ENCODE measurements around the gene PICALM. TPM values are rescaled to one million over a fixed set of nuclear protein-coding genes. Genes with fewer than 3 reads are reported as not detected.

Gene PICALM
- total and polyA plus RNA-seq, 10 of the 15 experiments (the other 5 are each of a cell fraction or from before 2014, with no cell fraction given): 4.3 to 150 (median 41.8) TPM

DNA sequence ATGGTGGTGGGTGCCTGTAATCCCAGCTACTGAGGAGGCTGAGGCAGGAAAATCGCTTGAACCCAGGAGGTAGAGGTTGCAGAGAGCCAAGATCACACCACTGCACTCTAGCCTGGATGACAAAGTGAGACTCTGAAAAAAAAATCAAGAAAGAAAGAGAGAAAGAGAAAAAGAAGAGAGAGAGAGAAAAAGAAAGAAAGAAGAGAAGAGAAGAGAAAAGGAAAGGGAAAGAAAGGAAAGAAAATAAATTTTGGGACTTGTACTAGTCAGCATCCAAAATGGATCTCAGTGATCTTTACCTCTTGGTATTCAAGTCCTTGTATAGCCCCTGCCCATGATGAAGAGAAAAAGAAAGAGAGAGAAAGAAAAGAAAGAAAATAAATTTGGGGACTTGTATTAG lies 22.2 kb upstream of the PICALM start:
- Histone ChIP-seq H3K9me3 (replicated peaks; ENCODE audit: control insufficient read depth, insufficient read depth, low read length) (no peaks in the 10 kb centered on the region), H3K9ac (ENCODE audit: control insufficient read depth, insufficient read depth, low read length) (no peak overlapping the region), H3K79me2 (ENCODE audit: control insufficient read depth, insufficient read depth, low read length) (no peaks in the 10 kb centered on the region), H3K4me2 (ENCODE audit: control insufficient read depth, insufficient read depth) (no peak overlapping the region), H3K27me3 (replicated peaks in 1 of 2; ENCODE audit: control insufficient read depth in 2 of 2, insufficient read depth in 2 of 2, low read length in 1 of 2) (no peaks in the 10 kb centered on the region), H3K36me3 (ENCODE audit: control insufficient read depth in 2 of 2, insufficient read depth in 2 of 2, low read length in 1 of 2) (no peaks in the 10 kb centered on the region), H3K27ac (ENCODE audit: control insufficient read depth, insufficient read depth) (no peak overlapping the region), H3K4me3 (no peak overlapping the region), H3K4me1 (ENCODE audit: control insufficient read depth, insufficient read depth, low read length) (no peaks in the 10 kb centered on the region), H2AFZ (ENCODE audit: control insufficient read depth, low read depth, low read length) (no peak overlapping the region), H4K20me1 (ENCODE audit: control insufficient read depth, insufficient read depth) (no peaks in the 10 kb centered on the region)
- no TSS peak for BruUV-seq (replicated peaks)
- no peak for ATAC-seq
- DNase-seq (ENCODE audit: low read depth, low spot score): no peak
- TF ChIP-seq SPI1 (IDR thresholded peaks at IDR 0.05; ENCODE audit: borderline replicate concordance, insufficient read depth, low read depth, low read length): no peak
- no peak for TF ChIP-seq TAF1 (IDR thresholded peaks at IDR 0.05; ENCODE audit: borderline replicate concordance, low read depth, low read length)
- no peak for TF ChIP-seq KDM1A (IDR thresholded peaks at IDR 0.05; ENCODE audit: borderline replicate concordance)
- TF ChIP-seq DPF2 (IDR thresholded peaks at IDR 0.05): no peak
- TF ChIP-seq NRF1 (conservative IDR thresholded peaks at IDR 0.05; ENCODE audit: low read depth, low read length): no peak
- no peak for TF ChIP-seq RAD51 (IDR thresholded peaks at IDR 0.05)
- TF ChIP-seq, protein P1, sequence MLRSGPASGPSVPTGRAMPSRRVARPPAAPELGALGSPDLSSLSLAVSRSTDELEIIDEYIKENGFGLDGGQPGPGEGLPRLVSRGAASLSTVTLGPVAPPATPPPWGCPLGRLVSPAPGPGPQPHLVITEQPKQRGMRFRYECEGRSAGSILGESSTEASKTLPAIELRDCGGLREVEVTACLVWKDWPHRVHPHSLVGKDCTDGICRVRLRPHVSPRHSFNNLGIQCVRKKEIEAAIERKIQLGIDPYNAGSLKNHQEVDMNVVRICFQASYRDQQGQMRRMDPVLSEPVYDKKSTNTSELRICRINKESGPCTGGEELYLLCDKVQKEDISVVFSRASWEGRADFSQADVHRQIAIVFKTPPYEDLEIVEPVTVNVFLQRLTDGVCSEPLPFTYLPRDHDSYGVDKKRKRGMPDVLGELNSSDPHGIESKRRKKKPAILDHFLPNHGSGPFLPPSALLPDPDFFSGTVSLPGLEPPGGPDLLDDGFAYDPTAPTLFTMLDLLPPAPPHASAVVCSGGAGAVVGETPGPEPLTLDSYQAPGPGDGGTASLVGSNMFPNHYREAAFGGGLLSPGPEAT (IDR thresholded peaks at IDR 0.05; ENCODE audit: low read depth): no peak
- no peak for TF ChIP-seq ATF7 (IDR thresholded peaks at IDR 0.05; ENCODE audit: low read depth)
- TF ChIP-seq, protein P2, sequence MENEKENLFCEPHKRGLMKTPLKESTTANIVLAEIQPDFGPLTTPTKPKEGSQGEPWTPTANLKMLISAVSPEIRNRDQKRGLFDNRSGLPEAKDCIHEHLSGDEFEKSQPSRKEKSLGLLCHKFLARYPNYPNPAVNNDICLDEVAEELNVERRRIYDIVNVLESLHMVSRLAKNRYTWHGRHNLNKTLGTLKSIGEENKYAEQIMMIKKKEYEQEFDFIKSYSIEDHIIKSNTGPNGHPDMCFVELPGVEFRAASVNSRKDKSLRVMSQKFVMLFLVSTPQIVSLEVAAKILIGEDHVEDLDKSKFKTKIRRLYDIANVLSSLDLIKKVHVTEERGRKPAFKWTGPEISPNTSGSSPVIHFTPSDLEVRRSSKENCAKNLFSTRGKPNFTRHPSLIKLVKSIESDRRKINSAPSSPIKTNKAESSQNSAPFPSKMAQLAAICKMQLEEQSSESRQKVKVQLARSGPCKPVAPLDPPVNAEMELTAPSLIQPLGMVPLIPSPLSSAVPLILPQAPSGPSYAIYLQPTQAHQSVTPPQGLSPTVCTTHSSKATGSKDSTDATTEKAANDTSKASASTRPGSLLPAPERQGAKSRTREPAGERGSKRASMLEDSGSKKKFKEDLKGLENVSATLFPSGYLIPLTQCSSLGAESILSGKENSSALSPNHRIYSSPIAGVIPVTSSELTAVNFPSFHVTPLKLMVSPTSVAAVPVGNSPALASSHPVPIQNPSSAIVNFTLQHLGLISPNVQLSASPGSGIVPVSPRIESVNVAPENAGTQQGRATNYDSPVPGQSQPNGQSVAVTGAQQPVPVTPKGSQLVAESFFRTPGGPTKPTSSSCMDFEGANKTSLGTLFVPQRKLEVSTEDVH (IDR thresholded peaks at IDR 0.05; ENCODE audit: low read depth, partially characterized antibody): no peak
- TF ChIP-seq, protein P3, sequence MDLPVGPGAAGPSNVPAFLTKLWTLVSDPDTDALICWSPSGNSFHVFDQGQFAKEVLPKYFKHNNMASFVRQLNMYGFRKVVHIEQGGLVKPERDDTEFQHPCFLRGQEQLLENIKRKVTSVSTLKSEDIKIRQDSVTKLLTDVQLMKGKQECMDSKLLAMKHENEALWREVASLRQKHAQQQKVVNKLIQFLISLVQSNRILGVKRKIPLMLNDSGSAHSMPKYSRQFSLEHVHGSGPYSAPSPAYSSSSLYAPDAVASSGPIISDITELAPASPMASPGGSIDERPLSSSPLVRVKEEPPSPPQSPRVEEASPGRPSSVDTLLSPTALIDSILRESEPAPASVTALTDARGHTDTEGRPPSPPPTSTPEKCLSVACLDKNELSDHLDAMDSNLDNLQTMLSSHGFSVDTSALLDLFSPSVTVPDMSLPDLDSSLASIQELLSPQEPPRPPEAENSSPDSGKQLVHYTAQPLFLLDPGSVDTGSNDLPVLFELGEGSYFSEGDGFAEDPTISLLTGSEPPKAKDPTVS (IDR thresholded peaks at IDR 0.05; ENCODE audit: low read depth, low read length): no peak
- TF ChIP-seq, protein P4, sequence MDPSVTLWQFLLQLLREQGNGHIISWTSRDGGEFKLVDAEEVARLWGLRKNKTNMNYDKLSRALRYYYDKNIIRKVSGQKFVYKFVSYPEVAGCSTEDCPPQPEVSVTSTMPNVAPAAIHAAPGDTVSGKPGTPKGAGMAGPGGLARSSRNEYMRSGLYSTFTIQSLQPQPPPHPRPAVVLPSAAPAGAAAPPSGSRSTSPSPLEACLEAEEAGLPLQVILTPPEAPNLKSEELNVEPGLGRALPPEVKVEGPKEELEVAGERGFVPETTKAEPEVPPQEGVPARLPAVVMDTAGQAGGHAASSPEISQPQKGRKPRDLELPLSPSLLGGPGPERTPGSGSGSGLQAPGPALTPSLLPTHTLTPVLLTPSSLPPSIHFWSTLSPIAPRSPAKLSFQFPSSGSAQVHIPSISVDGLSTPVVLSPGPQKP (IDR thresholded peaks at IDR 0.05; ENCODE audit: low read depth, low read length): no peak
- TF ChIP-seq, protein P5, sequence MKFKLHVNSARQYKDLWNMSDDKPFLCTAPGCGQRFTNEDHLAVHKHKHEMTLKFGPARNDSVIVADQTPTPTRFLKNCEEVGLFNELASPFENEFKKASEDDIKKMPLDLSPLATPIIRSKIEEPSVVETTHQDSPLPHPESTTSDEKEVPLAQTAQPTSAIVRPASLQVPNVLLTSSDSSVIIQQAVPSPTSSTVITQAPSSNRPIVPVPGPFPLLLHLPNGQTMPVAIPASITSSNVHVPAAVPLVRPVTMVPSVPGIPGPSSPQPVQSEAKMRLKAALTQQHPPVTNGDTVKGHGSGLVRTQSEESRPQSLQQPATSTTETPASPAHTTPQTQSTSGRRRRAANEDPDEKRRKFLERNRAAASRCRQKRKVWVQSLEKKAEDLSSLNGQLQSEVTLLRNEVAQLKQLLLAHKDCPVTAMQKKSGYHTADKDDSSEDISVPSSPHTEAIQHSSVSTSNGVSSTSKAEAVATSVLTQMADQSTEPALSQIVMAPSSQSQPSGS (IDR thresholded peaks at IDR 0.05; ENCODE audit: low read length): no peak
- TF ChIP-seq, protein P6, sequence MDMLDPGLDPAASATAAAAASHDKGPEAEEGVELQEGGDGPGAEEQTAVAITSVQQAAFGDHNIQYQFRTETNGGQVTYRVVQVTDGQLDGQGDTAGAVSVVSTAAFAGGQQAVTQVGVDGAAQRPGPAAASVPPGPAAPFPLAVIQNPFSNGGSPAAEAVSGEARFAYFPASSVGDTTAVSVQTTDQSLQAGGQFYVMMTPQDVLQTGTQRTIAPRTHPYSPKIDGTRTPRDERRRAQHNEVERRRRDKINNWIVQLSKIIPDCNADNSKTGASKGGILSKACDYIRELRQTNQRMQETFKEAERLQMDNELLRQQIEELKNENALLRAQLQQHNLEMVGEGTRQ (IDR thresholded peaks at IDR 0.05; ENCODE audit: borderline replicate concordance, low read depth, low read length): no peak
- no peak for TF ChIP-seq RUNX3 (IDR thresholded peaks at IDR 0.05; ENCODE audit: low read length)
- TF ChIP-seq RB1 (IDR thresholded peaks at IDR 0.05; ENCODE audit: borderline replicate concordance): no peak
- no peak for FAIRE-seq
- CTCF ChIA-PET: no interaction called here
- POLR2A ChIA-PET: no interaction called here
- SMC1A ChIA-PET (ENCODE audit: uncharacterized antibody, unreplicated experiment): interaction anchor here (1.4 kb wide), 1 partner anchor 20 kb away, joined by 4 read pairs; no protein-coding TSS in a partner anchor
- RAD21 ChIA-PET (ENCODE audit: unreplicated experiment): no interaction called here
- in situ Hi-C loops (cut with MboI) (no loop called here), intact Hi-C loops (cut with micrococcal nuclease; ENCODE audit: unreplicated experiment) (no loop called here)
- WGBS (ENCODE audit: insufficient coverage, insufficient replicate concordance, low lambda C conversion rate, missing lambda C conversion rate): 31% methylated on average over 1 of the region's 1 CpG

All from GM12878 (cell line).